ENCODE data around the gene COQ3. TPM values are rescaled to one million over a fixed set of nuclear protein-coding genes. Genes with fewer than 3 reads are reported as not detected.
A peak's percentile ranks its signal among the peaks of the same experiment; 100 is the strongest.

COQ3 gene
- total RNA-seq, 1 experiment from 2014 or later: 7.7 TPM

- POLR2A ChIA-PET: no interaction called here
- H3K27ac Mint-ChIP-seq (ENCODE audit: low read depth, unreplicated experiment): no peak overlapping the region
- CTCF ChIA-PET: interaction anchor here (1.0 to 2.0 kb wide), 4 partner anchors 26 to 67 kb away, joined by 3 to 7 read pairs (median 4); no protein-coding TSS in a partner anchor
- intact Hi-C loops (cut with micrococcal nuclease): no loop called here
- no TSS peak for BruUV-seq (replicated peaks)
- H3K4me1 Mint-ChIP-seq (ENCODE audit: insufficient read depth, unreplicated experiment): peaks cover 6% of the 10 kb centered on the region
- no peak for DNase-seq (ENCODE audit: unreplicated experiment)
- no peaks in the 10 kb centered on the region for H3K27me3 Mint-ChIP-seq (ENCODE audit: insufficient read depth, unreplicated experiment)
- no peaks in the 10 kb centered on the region for H3K9me3 Mint-ChIP-seq (ENCODE audit: unreplicated experiment)
- no peak overlapping the region for H3K4me3 Mint-ChIP-seq (ENCODE audit: unreplicated experiment)
- peaks cover 61% of the 10 kb centered on the region for H3K36me3 Mint-ChIP-seq (ENCODE audit: insufficient read depth, unreplicated experiment)
- TF ChIP-seq CTCF (IDR thresholded peaks at IDR 0.05; ENCODE audit: unreplicated experiment): no peak
Measured at GRCh38 chr6:99397287-99397686, 3.3 kb upstream of the COQ3 start.

GRCh38 chr6:99393366-99393697, 663 bp downstream of the COQ3 start:
- no peaks in the 10 kb centered on the region for H3K27me3 Mint-ChIP-seq (ENCODE audit: insufficient read depth, unreplicated experiment)
- BruUV-seq (replicated peaks): no TSS peak
- intact Hi-C loops (cut with micrococcal nuclease): loop anchor here (1.0 to 2.0 kb wide), 2 partner anchors 31 to 59 kb away; partner anchors contain the start of gene PNISR
- ChIA-PET POLR2A (interaction anchor here (0.6 to 4.1 kb wide), 20 partner anchors 9 to 241 kb away, joined by 3 to 48 read pairs (median 4); partner anchors contain the start of gene PNISR), CTCF (interaction anchor here (0.5 to 3.6 kb wide), 11 partner anchors 9 to 608 kb away, joined by 3 to 32 read pairs (median 4); no protein-coding TSS in a partner anchor)
- H3K9me3 Mint-ChIP-seq (ENCODE audit: unreplicated experiment): no peaks in the 10 kb centered on the region
- peaks cover 23% of the 10 kb centered on the region for H3K36me3 Mint-ChIP-seq (ENCODE audit: insufficient read depth, unreplicated experiment)
- TF ChIP-seq CTCF (IDR thresholded peaks at IDR 0.05; ENCODE audit: unreplicated experiment): no peak
- peaks cover 6% of the 10 kb centered on the region for H3K4me1 Mint-ChIP-seq (ENCODE audit: insufficient read depth, unreplicated experiment)
- peak overlapping the region; percentile 93 for H3K4me3 Mint-ChIP-seq (ENCODE audit: unreplicated experiment)
- no peak for DNase-seq (ENCODE audit: unreplicated experiment)
- peak overlapping the region; percentile 96 for H3K27ac Mint-ChIP-seq (ENCODE audit: low read depth, unreplicated experiment)

- CTCF ChIA-PET: interaction anchor here (0.7 kb wide), 1 partner anchor 51 kb away, joined by 3 read pairs; no protein-coding TSS in a partner anchor
- no peak for TF ChIP-seq CTCF (IDR thresholded peaks at IDR 0.05; ENCODE audit: unreplicated experiment)
- POLR2A ChIA-PET: no interaction called here
- Mint-ChIP-seq H3K4me3 (ENCODE audit: unreplicated experiment) (no peak overlapping the region), H3K9me3 (ENCODE audit: unreplicated experiment) (no peaks in the 10 kb centered on the region), H3K27ac (ENCODE audit: low read depth, unreplicated experiment) (no peak overlapping the region), H3K4me1 (ENCODE audit: insufficient read depth, unreplicated experiment) (peaks cover 6% of the 10 kb centered on the region), H3K36me3 (ENCODE audit: insufficient read depth, unreplicated experiment) (peaks cover 7% of the 10 kb centered on the region), H3K27me3 (ENCODE audit: insufficient read depth, unreplicated experiment) (no peaks in the 10 kb centered on the region)
- DNase-seq (ENCODE audit: unreplicated experiment): no peak
- no TSS peak for BruUV-seq (replicated peaks)
- intact Hi-C loops (cut with micrococcal nuclease): no loop called here
Measured at GRCh38 chr6:99390896-99391295, 3.1 kb downstream of the COQ3 start.

GRCh38 chr6:99384507-99384906, 9.5 kb downstream of the COQ3 start:
- Mint-ChIP-seq H3K27me3 (ENCODE audit: insufficient read depth, unreplicated experiment) (no peaks in the 10 kb centered on the region), H3K4me1 (ENCODE audit: insufficient read depth, unreplicated experiment) (no peaks in the 10 kb centered on the region), H3K9me3 (ENCODE audit: unreplicated experiment) (no peaks in the 10 kb centered on the region), H3K36me3 (ENCODE audit: insufficient read depth, unreplicated experiment) (no peaks in the 10 kb centered on the region), H3K4me3 (ENCODE audit: unreplicated experiment) (no peak overlapping the region), H3K27ac (ENCODE audit: low read depth, unreplicated experiment) (no peak overlapping the region)
- no peak for DNase-seq (ENCODE audit: unreplicated experiment)
- BruUV-seq (replicated peaks): no TSS peak
- CTCF ChIA-PET: interaction anchor here (0.7 to 1.4 kb wide), 2 partner anchors 9 to 37 kb away, joined by 3 to 4 read pairs; partner anchors contain the start of gene COQ3
- TF ChIP-seq CTCF (IDR thresholded peaks at IDR 0.05; ENCODE audit: unreplicated experiment): no peak
- POLR2A ChIA-PET: interaction anchor here (1.9 to 2.0 kb wide), 2 partner anchors 9 to 11 kb away, joined by 5 to 8 read pairs; partner anchors contain the start of gene COQ3
- intact Hi-C loops (cut with micrococcal nuclease): no loop called here

All from MCF 10A (cell line).